HCT116 (cell line): Measurements from ENCODE around the gene RPL41.

Experiments used
- ATF3 ChIP-seq: IDR thresholded peaks from 2 replicates; pipeline ENCODE4 v1.6.1; 2012
- CTCF ChIP-seq, 3 experiments: fragments of 200-600 bp in 1 of 3; sonication (generic) in 1 of 3; IDR thresholded peaks in 2 of 3; conservative IDR thresholded peaks in 1 of 3; 2 replicates each; pipeline ENCODE4 v1.5.1; 2012 to 2017; ENCODE audit warnings: low read depth in 2 of 3, low read length in 2 of 3, antibody characterized with exemption in 1 of 3, borderline replicate concordance in 1 of 3, control low read depth in 1 of 3, mild to moderate bottlenecking in 1 of 3, mixed read lengths in 1 of 3, mixed run types in 1 of 3, moderate library complexity in 1 of 3; ENCODE audit not compliant: insufficient read depth in 1 of 3
- EGR1 ChIP-seq: IDR thresholded peaks from 2 replicates; pipeline ENCODE4 v1.6.1; 2012; ENCODE audit warnings: low read depth
- EZH2 ChIP-seq: fragments of 200-600 bp; sonication (generic); IDR thresholded peaks from 2 replicates; pipeline ENCODE4 v1.6.1; 2017; ENCODE audit warnings: antibody characterized with exemption, mixed run types
- EZH2phosphoT487 ChIP-seq: fragments of 200-600 bp; IDR thresholded peaks from 2 replicates; pipeline ENCODE4 v1.6.1; 2018; ENCODE audit warnings: antibody characterized with exemption, borderline replicate concordance
- FOSL1 ChIP-seq: IDR thresholded peaks from 2 replicates; pipeline ENCODE4 v1.6.1; 2012; ENCODE audit warnings: low read depth
- POLR2A ChIP-seq: IDR thresholded peaks from 2 replicates; pipeline ENCODE4 v1.7.0; 2011; ENCODE audit warnings: borderline replicate concordance; ENCODE audit not compliant: insufficient read depth, insufficient read length; ENCODE audit errors: extremely low read depth
- RAD21 ChIP-seq: IDR thresholded peaks from 2 replicates; pipeline ENCODE4 v1.6.1; 2012; ENCODE audit warnings: low read depth, mild to moderate bottlenecking
- SIN3A ChIP-seq: IDR thresholded peaks from 2 replicates; pipeline ENCODE4 v1.6.1; 2012; ENCODE audit warnings: low read depth
- SRF ChIP-seq: IDR thresholded peaks from 2 replicates; pipeline ENCODE4 v1.6.1; 2012; ENCODE audit warnings: low read depth
- TCF7L2 ChIP-seq: IDR thresholded peaks from 2 replicates; pipeline ENCODE4 v1.7.0; 2011; ENCODE audit warnings: borderline replicate concordance, inconsistent platforms; ENCODE audit not compliant: insufficient read depth, insufficient read length; ENCODE audit errors: extremely low read depth
- ZBTB33 ChIP-seq: IDR thresholded peaks from 2 replicates; pipeline ENCODE4 v1.6.1; 2011; ENCODE audit warnings: mild to moderate bottlenecking, low read length, moderate library complexity; ENCODE audit not compliant: insufficient replicate concordance; ENCODE audit errors: extremely low read depth
- ZNF274 ChIP-seq: fragments of 200-500 bp; sonication (Bioruptor generic); IDR thresholded peaks from 2 replicates; pipeline ENCODE4 v1.6.1; 2014; ENCODE audit warnings: mild to moderate bottlenecking, low read depth, low read length, inconsistent platforms

- TF ChIP-seq CTCF (IDR thresholded peaks at IDR 0.05 in 2 of 3, conservative IDR thresholded peaks at IDR 0.05 in 1 of 3; ENCODE audit: borderline replicate concordance in 1 of 3, insufficient read depth in 1 of 3, low read depth in 2 of 3, low read length in 2 of 3) (no peak), SRF (no peak), EZH2 (no peak), POLR2A (no peak), TCF7L2 (no peak), RAD21 (no peak), EZH2phosphoT487 (no peak), ZBTB33 (no peak), EGR1 (no peak), SIN3A (no peak), ZNF274 (no peak), FOSL1 (no peak), ATF3 (no peak)
Observed at GRCh38 chr12:56137853-56138571, 21.6 kb downstream of the RPL41 start.
